GM23338 (cell line): ENCODE results near the gene COL21A1.

Source experiments
- CTCF ChIP-seq, 2 experiments: fragments of 200-600 bp in 1 of 2; sonication (generic) in 1 of 2; conservative IDR thresholded peaks; 2 replicates each; pipeline versions ENCODE4 v1.5.1 to v1.6.1; 2016 to 2017; ENCODE audit warnings: antibody characterized with exemption in 2 of 2, low read depth in 2 of 2, mild to moderate bottlenecking in 2 of 2, moderate library complexity in 1 of 2
- EZH2 ChIP-seq: fragments of 200-600 bp; sonication (generic); IDR thresholded peaks from one replicate; pipeline ENCODE4 v1.8.0; 2017; ENCODE audit warnings: antibody characterized with exemption, mild to moderate bottlenecking, low read depth; ENCODE audit not compliant: unreplicated experiment
- EZH2phosphoT487 ChIP-seq: fragments of 200-600 bp; sonication (generic); IDR thresholded peaks from one replicate; pipeline ENCODE4 v1.8.1; 2018; ENCODE audit warnings: antibody characterized with exemption; ENCODE audit not compliant: unreplicated experiment
- POLR2AphosphoS5 ChIP-seq: IDR thresholded peaks from 2 replicates; pipeline ENCODE4 v1.6.1; 2016; ENCODE audit warnings: antibody characterized with exemption, low read depth
- REST ChIP-seq: IDR thresholded peaks from one replicate; pipeline ENCODE4 v1.6.1; 2018; ENCODE audit warnings: antibody characterized with exemption; ENCODE audit not compliant: unreplicated experiment

GRCh38 chr6:56169366-56169765 lies 78.0 kb downstream of the COL21A1 start:
- TF ChIP-seq CTCF (conservative IDR thresholded peaks at IDR 0.05; ENCODE audit: low read depth in 2 of 2) (no peak), EZH2 (no peak), EZH2phosphoT487 (no peak), REST (no peak), POLR2AphosphoS5 (no peak)
